ENCODE measurements around the gene APOD.

GRCh38 chr3:195554458-195554857 is 29.3 kb downstream of the APOD start:
- TF ChIP-seq POLR2A (IDR thresholded peaks at IDR 0.05; ENCODE audit: low read length) (no peak), GATA1 (IDR thresholded peaks at IDR 0.05; ENCODE audit: low read depth, low read length) (no peak)
